Measurements from ENCODE around the gene RBM39. TPM values are rescaled to one million over a fixed set of nuclear protein-coding genes. Genes with fewer than 3 reads are reported as not detected.

The RBM39 gene
- total and polyA plus RNA-seq, 10 of the 15 experiments (the other 5 are each of a cell fraction or from before 2014, with no cell fraction given) = 135 to 280 (median 217) TPM

DNA sequence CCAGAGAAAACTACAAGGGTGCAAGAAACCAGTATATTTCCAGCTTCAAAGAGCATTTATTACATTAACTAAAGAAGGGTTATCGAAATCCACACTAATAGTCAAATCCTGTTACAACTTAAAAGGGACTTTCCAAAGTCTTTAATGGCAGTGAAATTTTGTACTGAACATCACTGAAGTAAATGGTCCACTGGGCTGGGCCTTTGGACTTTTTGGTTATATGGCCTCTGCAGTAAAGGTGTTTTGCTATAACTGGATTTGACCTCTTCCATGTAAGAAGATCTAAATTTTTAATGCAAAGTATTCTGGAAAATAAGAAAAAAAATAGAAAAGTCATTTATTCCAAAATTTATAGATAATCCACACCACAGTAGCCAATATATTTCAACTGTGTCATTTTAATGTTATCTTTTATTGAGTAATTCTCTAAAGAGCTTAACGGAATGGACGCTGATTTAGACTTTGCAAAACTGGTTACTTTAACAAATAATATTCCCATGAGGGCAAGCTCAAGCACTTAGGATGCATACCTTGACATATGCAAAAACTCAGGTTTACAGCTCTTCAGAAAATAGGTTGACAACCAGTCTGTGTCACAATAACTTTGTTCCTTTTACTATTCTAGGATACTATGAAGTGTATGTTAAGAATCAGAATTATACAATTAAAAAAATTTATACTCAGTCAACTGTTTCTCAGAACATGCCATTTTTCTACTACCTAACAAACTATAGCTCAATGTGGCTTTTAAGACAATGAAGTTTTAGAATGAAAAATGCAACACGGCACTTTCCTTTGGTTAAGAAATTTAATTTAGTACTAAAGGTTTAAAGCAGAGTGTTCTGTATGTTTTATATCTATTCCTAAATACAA is 7.0 kb downstream of the RBM39 start:
- peak overlapping the region; percentile 15 for H3K4me2 ChIP-seq (ENCODE audit: control insufficient read depth, insufficient read depth)
- TF ChIP-seq, protein P1, sequence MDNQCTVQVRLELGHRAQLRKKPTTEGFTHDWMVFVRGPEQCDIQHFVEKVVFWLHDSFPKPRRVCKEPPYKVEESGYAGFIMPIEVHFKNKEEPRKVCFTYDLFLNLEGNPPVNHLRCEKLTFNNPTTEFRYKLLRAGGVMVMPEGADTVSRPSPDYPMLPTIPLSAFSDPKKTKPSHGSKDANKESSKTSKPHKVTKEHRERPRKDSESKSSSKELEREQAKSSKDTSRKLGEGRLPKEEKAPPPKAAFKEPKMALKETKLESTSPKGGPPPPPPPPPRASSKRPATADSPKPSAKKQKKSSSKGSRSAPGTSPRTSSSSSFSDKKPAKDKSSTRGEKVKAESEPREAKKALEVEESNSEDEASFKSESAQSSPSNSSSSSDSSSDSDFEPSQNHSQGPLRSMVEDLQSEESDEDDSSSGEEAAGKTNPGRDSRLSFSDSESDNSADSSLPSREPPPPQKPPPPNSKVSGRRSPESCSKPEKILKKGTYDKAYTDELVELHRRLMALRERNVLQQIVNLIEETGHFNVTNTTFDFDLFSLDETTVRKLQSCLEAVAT (IDR thresholded peaks at IDR 0.05) = no peak
- TF ChIP-seq ETV6 (conservative IDR thresholded peaks at IDR 0.05 in 1 of 2, IDR thresholded peaks at IDR 0.05 in 1 of 2; ENCODE audit: borderline replicate concordance in 1 of 2, low read depth in 1 of 2) (no peak), RBBP5 (conservative IDR thresholded peaks at IDR 0.05) (no peak), SIN3A (IDR thresholded peaks at IDR 0.05; ENCODE audit: low read depth, low read length) (no peak), YY1 (IDR thresholded peaks at IDR 0.05; ENCODE audit: low read depth, low read length) (no peak), MYC (IDR thresholded peaks at IDR 0.05; ENCODE audit: insufficient read depth, insufficient read length, insufficient replicate concordance, low read length, severe bottlenecking) (no peak), CEBPB (IDR thresholded peaks at IDR 0.05; ENCODE audit: borderline replicate concordance in 1 of 2, low read depth in 2 of 2, low read length in 2 of 2) (no peak), PML (IDR thresholded peaks at IDR 0.05; ENCODE audit: low read length) (0 out of 2 replicates have a peak, but pooled peaks have one; percentile 5)
- H3K4me1 ChIP-seq (ENCODE audit: control insufficient read depth, insufficient read depth, low read length) = peaks cover 2% of the 10 kb centered on the region; the same call in 1 of the 2 replicates
- ChIA-PET SMC1A (ENCODE audit: uncharacterized antibody, unreplicated experiment) (interaction anchor here (0.6 to 2.3 kb wide), 12 partner anchors 8 to 220 kb away, joined by 3 to 7 read pairs (median 3); partner anchors contain the start of gene SCAND1), CTCF (interaction anchor here (0.6 to 1.6 kb wide), 8 partner anchors 17 to 166 kb away, joined by 3 to 4 read pairs (median 3); partner anchors contain the start of genes NFS1 and ROMO1), POLR2A (interaction anchor here (0.6 to 2.0 kb wide), 2 partner anchors 9 to 41 kb away, joined by 6 to 15 read pairs; no protein-coding TSS in a partner anchor), RAD21 (ENCODE audit: unreplicated experiment) (interaction anchor here (1.4 kb wide), 1 partner anchor 37 kb away, joined by 4 read pairs; the partner anchor contains the start of gene PHF20)
- H4K20me1 ChIP-seq (ENCODE audit: control insufficient read depth, insufficient read depth) = peaks cover 13% of the 10 kb centered on the region
- no peaks in the 10 kb centered on the region for H3K9me3 ChIP-seq (replicated peaks; ENCODE audit: control insufficient read depth, insufficient read depth, low read length)
- no peak overlapping the region for H3K9ac ChIP-seq (ENCODE audit: control insufficient read depth, insufficient read depth, low read length)
- no peak overlapping the region for H3K27ac ChIP-seq (ENCODE audit: control insufficient read depth, insufficient read depth)
- FAIRE-seq (no peak), ATAC-seq (peak; percentile 5; the same call in 1 of the 3 replicates), DNase-seq (ENCODE audit: low read depth, low spot score) (no peak)
- no TSS peak for BruUV-seq (replicated peaks)
- H3K4me3 ChIP-seq = 0 out of 2 replicates have a peak overlapping the region, but pooled peaks have one; percentile 20
- H2AFZ ChIP-seq (ENCODE audit: control insufficient read depth, low read depth, low read length) = no peak overlapping the region
- H3K36me3 ChIP-seq (ENCODE audit: control insufficient read depth in 2 of 2, insufficient read depth in 2 of 2, low read length in 1 of 2) = peaks cover 11 to 46% of the 10 kb centered on the region in 2 experiments
- H3K27me3 ChIP-seq (replicated peaks in 1 of 2; ENCODE audit: control insufficient read depth in 2 of 2, insufficient read depth in 2 of 2, low read length in 1 of 2) = no peaks in the 10 kb centered on the region
- intact Hi-C loops (cut with micrococcal nuclease; ENCODE audit: unreplicated experiment) = loop anchor here (10.0 kb wide), 1 partner anchor 150 kb away; no protein-coding TSS in a partner anchor
- H3K79me2 ChIP-seq (ENCODE audit: control insufficient read depth, insufficient read depth, low read length) = peaks cover 96% of the 10 kb centered on the region
- WGBS (ENCODE audit: insufficient coverage, insufficient replicate concordance, low lambda C conversion rate, missing lambda C conversion rate) = 31% methylated on average over 4 of the region's 4 CpGs
- in situ Hi-C loops (cut with MboI) = no loop called here

All from GM12878 (cell line).